ENCODE results near the gene CHCHD3.

GRCh38 chr7:132944774-132945173 is 137.1 kb downstream of the CHCHD3 start:
- no peak for TF ChIP-seq VEZF1 (CRISPR knock-in tag; IDR thresholded peaks at IDR 0.05)
- TF ChIP-seq ZNF780A (CRISPR knock-in tag; IDR thresholded peaks at IDR 0.05), result no peak
- no peak for TF ChIP-seq ZBTB5 (IDR thresholded peaks at IDR 0.05)
- no peak for TF ChIP-seq U2AF2 (optimal IDR thresholded peaks at IDR 0.05; ENCODE audit: low read depth, low read length)
- no peak for TF ChIP-seq MAX (CRISPR knock-in tag; IDR thresholded peaks at IDR 0.05)
- no peak for TF ChIP-seq TSC22D4 (tag; IDR thresholded peaks at IDR 0.05)
- TF ChIP-seq SIX5 (IDR thresholded peaks at IDR 0.05; ENCODE audit: borderline replicate concordance in 1 of 2, insufficient read depth in 1 of 2, low read depth in 1 of 2, low read length in 2 of 2), result no peak

Measured in K562 (cell line).